DOHH2 (cell line): ENCODE results near the gene LNX2.

Source experiments
- CTCF ChIP-seq: fragments of 200-600 bp; sonication (generic); IDR thresholded peaks from one replicate; pipeline ENCODE4 v1.5.1; 2014; ENCODE audit warnings: antibody characterized with exemption, mild to moderate bottlenecking, low read depth, low read length; ENCODE audit not compliant: poor library complexity, severe bottlenecking
- EZH2phosphoT487 ChIP-seq: fragments of 200-600 bp; sonication (generic); IDR thresholded peaks from 2 replicates; pipeline ENCODE4 v1.6.1; 2017; ENCODE audit warnings: borderline replicate concordance, mild to moderate bottlenecking, antibody characterized with exemption, low read length, moderate library complexity, mixed read lengths

GRCh38 chr13:27628081-27628480 is 7.8 kb upstream of the LNX2 start:
- TF ChIP-seq CTCF (no peak), EZH2phosphoT487 (no peak)
